ENCODE results near the gene PTGS1.
"Not testable (repeated sequence)": the region's sequence is repeated elsewhere in the genome, so short reads cannot be mapped to it uniquely, and the experiment has no call there.

The PTGS1 gene

DNA sequence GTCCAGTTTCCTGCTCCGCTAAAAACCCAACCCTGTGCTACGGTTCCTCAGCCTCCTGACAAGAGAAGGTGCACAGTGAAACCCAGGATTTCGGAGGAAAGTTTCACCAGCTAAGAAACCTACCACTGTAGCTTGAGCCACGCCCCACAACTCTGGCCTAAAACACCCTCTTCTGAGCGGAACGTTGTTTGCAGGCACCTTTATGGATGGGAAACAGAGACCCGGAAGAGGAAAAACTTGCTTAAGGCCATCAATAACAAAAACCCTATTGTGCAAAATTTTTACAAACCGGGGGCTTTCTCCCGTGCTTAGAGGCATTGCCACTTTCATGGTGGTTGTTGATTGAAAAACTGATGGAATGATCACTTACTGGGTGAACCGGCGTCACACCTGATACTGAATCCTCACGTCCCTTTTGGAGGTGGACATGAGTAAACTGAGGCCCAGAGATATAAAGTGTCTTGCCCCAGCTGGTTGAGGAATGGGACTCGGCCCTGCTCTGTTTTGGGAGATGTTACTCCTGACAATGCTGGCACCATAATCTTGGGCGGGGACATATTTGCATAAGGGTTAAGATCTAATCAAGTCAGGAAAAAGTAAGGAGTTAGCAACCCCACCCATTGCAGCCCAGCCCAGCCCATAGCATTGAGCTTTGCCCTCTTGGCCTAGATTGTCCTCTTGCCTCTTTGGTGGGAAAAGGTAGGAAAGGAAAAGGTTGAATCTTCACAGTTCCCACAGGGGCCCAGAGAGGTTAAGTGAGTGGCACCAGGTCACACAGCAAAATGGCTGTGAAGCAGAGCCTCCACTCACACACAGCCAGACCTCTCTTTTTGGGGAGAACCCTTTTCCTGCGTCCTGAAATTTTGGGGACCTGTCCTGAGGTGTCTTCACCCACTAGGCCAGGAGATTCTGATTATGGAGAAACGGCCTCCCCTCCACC lies 23.2 kb upstream of the PTGS1 start:
- DNase-seq: no peak

DNA sequence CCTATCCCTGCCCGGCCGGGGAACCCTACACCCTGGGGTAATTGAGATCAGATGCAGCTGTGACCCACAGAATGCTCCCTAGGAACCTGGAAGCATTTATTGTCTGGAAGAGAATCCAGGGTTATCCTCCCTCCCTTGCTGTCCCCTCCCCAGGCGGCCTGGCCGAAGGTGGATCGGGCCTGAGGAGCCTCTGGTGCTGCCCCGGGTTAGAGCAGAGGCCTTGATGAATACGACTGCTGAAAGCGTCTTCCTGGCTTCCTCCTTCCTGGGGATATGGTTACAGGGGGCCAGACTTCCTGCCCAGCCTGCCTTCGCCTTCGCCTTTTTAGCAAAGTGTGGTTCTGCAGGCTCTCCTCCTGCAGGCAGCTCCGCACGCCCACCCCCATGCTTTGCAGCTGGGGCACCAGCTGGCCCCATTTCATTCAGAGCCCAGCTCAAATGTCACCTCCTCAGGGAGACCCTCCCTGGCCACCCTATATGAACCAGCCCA lies 22.5 kb upstream of the PTGS1 start:
- DNase-seq: no peak

DNA sequence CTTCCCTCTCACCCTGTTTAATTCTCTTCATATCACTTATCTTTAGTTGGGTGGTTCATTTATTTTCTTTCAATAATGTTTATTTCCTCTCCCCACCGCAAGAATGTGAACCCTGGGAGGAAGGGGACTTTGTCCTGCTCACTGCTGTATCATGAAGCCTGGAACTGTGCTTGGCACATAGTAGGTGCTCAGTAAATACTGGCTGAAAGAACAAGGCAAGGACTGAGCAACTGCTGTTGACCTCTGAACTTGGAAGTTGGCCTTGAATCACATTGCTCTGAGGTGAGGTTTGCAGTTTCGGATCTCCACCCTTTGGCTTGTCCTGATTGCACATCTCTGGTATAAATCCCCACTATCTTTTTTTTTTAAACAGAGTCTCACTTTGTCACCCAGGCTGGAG lies 22.0 kb upstream of the PTGS1 start:
- DNase-seq: no peak

DNA sequence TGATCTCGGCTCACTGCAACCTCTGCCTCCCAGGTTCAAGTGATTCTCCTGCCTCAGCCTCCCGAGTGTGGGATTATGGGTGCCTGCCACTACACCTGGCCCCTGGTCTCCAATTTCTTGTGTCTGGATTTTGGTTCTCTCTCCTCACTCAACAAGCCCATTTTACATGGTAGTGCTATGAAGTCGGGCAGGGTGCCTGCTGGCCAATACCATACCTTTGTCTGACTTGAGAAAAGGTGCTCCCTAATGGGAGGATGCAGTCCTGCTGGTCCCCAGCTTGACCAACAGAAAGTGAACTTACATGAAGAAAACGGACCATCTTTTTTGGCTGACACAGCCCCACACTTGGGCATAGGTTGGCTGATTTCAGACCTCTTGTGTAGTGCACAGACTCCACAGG lies 21.6 kb upstream of the PTGS1 start:
- DNase-seq: no peak

DNA sequence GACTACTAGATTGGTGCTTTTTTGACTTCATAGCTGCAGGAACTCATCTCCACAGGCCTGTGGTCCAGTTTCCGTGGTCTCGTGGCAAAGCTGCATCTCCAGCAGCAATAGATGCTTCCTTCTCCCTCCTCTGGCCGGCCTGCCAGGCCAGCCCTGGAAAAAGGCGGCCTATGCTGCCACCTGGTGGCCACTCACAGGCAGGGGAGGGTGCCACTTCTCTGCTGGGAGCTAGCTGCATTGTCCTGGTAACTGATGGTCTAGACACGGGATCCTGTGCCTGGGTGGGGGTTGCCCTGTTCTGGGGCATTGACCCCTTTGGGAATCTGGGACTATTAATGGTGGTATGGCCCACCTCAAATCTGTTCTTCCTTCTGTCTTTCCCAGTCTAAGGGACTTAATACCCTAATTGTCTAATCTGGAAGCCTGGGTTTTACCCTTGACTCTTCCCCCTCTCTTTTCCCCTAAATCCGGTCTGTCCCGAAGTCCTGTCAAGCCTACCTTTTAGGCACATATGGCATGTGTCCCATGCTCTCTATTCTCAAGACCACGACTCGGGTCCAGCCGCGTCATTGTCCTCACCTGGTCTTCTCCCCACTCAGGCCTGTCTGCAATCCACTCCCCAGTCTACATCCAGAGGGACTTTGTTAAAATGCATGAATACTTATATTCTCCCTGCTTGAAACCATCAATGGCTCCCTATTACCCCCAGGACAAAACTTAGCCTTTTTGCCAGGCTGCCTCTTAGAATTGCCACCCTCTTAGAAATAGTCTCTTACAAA lies 20.1 kb upstream of the PTGS1 start:
- DNase-seq: peak; percentile 31

DNA sequence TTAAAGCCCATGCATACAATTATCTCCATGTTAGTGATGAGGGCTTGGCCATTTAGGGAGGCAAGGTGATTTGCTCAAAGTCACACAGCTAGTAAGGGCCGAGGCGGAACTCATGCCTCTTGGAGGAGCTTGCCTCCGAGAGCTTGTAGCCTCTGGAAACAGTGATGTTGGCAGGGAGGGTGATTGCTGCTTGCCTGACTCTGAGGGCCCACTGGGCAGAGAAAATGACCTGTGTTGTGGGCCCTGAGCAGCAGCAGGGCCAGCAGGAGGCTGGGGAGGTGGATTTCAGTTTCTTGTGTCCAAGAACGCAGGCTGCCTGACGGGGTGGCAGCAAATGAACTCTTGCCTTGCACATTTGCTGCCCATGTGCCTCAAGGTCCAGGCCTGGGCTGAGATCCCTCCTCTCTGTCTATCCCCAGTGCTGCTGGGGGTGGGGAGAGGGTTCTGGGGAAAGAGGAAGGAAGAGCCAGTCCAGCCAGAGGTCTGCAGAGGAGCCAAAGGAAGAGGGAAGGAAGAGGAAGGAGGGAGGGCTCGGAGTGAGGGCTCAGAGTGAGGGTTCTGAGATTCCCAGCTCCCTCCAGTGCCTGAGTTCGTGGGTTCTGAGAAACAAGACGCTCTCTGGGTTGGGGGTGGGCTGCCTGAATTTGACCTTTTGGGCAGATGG lies 16.2 kb upstream of the PTGS1 start:
- no peak for DNase-seq

DNA sequence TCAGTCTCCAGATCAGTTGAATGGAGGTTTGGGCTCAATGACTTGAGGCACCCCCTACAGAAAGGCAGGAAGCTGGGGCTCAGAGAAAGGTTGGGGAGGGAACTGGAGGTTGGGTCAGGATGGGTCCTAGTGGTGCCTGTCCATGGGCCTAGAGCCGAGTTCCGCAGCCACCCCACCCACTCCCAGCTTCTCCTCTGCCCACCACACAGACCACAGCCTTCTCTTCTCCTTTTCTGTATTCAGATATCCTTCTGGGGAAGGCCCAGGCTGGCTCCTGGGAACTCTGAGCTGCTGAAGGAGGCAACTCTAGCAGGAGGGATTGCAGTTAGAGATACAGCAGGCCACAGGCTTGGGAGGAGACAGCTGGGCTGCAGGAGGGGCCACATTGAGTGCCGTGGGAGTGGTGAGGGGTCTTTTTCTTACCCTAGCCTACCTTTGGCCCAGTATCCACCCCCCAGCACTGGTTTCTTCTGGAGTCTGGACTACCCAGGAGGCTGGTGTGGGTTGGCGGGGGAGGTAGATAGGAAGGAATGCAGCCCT lies 15.4 kb upstream of the PTGS1 start:
- DNase-seq: no peak

DNA sequence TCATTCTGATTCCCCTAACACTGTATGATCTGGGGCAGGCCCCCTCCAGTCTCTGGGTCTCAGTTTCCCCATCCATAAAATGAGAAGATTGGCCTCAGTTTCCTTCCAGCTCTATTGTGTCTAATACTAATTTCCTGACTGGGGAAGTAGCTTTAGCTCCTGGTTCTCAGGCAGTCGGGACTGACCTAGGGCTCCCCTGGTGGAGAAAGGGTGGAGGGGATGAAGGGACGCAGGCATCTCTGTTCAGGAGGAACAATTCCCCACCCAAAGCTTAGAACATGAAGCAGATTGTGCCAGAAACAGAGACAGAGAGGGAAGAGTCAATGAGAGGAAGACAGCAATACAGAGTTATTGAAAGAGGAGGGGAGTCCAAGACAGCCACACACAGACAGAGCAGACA lies 14.2 kb upstream of the PTGS1 start:
- DNase-seq: no peak

DNA sequence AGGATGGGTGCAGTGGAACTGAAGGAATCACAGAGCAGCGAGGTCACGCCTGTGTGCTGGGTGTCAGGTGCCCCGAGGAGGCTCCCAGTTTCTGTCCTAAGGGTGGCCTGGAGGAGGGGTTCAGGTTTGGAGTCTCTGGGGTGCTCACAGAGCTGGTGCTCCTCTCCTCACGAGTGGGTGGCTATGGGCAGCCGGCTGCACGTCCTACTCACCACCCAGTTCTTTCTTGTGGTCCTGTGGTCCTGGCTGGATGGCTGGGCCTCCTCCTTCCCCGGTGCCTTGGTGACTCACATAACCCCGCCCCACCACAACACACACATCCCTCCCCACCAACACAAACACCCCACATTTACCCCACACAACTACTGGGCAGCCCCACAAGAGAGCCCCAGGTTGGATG lies 9.9 kb upstream of the PTGS1 start:
- no peak for DNase-seq

DNA sequence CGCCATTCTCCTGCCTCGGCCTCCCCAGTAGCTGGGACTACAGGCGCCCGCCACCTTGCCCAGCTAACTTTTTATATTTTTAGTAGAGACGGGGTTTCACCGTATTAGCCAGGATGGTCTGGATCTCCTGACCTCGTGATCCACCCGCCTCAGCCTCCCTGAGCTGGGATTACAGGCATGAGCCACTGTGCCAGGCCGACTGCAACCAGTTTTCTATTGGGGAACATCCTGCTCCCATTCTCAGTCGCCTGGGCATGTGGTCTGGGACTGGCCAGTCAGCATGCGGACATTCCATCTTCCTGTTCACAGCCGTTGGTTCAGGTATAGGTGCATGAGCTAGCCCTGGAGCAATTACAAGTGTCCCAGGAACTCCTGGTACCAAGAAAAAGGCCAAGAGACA lies 7.7 kb upstream of the PTGS1 start:
- not testable (repeated sequence) for DNase-seq

DNA sequence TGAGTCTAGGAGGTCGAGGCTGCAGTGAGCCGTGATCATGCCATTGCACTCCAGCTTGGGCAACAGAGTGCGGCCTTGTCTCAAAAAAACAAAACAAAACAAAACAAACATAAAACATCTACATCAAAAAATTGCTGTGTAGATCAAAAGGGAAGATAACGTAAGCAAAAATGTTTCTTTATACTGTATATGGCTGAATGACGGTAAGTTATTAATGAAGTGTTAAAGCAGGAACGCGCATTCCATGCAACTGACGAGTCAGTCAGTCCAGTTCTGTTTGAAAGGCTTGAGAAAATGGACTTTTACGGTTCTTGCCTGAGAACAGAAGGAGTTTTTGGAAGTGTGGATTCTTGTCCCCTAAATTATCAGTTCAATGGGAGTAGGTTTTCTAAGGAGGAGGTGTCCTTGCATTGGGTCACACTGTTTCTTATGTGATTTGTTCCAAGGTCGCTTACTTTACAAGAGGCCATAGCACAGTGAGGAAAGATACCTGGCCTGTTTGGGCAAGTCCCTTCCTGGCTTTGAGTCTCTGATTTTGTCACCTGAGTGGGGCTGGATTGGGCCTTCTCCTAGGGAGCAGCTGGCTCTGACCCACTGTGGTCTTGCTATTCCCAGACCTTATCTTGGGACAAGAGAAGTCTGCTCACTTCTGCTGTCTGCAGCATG lies 6.6 kb upstream of the PTGS1 start:
- DNase-seq: no peak

DNA sequence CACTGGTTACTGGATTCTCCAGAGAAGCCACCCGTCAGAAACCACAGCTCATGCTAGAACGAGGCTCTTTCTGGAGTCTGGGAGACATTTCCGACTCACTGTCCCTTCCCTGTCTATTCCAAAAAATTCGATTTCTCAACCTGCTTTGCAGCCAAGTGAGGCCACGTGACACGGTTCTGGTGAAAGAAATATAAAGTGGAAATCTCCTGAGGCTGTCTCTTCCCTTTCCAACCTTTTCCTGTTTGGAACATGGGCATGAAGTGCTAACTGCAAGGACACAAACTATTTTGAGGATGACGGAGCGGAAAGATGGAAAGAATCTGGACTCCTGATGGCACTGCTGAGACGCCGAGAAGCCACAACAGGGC lies 6.1 kb upstream of the PTGS1 start:
- DNase-seq: no peak

DNA sequence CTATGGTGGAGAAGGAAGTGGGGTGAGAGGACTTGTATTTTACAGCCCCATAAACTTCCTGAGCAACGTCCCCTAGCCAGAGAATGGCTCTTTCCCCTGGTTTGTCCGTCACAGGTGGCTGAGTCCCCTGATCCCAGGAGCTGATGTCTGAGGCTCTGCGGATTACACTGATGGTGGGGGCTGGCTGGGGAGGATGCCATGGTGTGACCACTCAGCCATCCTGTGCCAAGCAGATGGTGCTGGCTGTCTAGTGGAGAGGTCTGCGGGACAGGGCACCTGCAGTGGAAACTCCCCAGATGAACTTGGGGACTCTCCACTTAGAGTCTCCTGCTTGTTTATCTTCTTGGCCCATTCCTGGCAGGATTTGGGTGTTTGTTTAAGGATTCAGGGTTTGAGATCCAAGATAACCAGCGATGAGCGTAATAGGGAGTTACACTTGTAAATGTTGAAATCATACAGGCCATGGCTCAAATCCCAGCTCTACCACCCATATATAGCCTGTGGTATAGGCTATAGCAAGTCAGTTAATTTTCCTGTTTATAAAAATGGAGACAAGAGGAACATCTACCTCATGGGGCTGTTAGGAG lies 4.7 kb upstream of the PTGS1 start:
- DNase-seq: no peak

DNA sequence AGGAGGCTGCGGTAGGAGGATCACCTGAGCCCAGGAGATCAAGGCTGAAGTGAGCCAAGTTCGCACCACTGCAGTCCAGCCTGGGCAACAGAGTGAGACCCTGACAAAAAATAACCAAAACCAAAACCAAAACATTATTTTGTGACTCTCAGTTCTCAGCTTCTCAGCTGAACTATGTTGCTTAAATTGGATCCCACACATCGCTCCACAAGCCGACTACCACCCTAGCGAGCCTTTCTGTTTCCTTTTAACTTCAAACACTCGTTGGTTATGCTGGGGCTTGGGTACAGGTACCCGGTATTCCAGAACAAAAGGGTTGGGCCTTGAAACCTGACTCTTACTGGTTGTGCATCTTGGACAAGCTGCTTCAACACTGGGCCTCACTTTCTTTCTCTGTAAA lies 3.8 kb upstream of the PTGS1 start:
- DNase-seq: no peak

DNA sequence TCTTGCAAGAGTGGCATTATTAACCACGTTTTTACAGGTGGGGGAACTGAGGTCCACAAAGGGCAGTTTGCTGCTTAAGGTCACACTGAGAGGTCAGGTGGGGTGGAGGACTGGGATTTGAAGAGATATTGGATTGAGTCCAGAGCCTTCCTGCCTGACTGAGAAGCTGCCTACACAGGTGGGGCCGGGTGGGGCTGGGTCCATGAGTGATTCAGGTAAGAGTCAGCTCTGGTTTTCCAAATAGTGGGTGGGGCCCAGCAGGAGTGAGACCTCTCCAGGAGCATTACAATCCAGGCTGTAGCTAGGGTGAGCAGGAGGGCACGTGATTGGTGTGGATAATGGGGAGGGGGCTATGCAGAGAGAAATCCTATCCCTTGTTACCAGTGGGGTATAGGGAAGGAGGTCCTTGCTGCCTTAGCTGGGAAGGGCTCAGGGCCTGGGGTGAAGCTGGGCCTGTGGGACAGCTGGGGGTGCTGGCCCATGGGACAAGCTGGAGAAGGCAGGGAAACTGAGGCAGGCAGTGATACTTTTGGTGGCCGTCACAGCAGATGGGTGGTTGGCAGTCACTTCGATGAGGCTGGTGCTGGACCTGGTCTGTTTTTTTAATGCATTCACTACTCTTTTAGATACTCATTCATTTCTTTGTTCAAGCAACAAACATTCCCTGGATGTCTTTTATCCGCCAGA lies 2.9 kb upstream of the PTGS1 start:
- no peak for DNase-seq

DNA sequence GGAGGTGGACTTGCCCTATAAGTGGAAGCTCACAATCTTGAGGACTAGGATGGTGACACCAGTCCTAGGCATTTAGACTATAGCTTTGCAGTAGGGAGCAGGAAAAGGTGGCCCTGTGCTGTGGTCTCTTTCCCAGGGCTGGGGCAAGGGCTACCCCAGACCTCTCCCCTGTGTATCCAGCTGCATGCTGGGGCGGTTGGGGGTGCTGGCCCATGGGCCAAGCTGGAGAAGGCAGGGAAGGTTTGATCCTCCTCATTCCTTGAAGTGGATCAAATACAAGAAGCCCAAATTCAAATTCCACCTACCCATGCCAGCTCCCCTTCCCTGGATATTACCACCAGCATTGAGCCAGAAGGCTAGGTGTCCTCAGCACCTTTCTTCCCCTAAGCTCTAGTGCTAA lies 2.2 kb upstream of the PTGS1 start:
- no peak for DNase-seq

DNA sequence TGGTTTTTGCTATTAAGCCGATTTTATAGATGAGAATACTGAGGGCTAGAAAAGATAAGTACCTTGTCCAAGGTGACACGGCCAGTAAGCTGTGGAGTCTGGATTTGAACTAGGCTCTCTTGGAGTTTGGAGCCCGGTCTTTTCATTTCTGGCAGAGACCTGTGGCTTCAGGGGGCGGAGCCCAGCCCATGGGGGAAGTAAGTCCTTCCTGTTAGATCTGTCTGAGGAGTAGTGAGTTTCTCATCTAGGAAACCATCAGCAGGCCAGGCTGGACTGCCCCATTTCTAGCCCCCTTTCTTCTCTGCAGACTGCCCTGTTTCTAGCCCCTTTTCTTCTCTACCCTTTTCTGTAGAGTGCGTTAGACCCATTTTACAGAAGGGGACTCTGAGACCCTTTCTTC lies 521 bp upstream of the PTGS1 start:
- DNase-seq: no peak

DNA sequence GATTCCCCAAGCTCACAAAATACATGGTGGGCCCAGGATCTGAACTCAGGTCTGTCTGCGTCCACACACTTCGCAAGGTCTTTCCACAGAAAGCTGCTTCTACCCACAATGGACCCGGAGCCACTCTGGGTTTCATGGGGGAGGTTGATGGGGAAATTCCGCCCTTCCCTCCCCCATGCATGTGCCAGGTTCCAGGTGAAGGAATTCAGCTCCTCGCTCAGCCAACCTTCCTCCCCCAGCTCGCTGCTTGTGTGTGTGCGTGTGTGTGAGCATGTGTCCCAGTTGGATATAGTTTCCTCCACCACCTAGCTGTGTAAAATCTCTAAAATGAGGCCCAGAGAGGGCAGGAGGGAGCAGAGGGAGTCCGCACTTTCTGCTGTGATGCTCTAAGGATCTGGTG lies 1.0 kb downstream of the PTGS1 start:
- no peak for DNase-seq

DNA sequence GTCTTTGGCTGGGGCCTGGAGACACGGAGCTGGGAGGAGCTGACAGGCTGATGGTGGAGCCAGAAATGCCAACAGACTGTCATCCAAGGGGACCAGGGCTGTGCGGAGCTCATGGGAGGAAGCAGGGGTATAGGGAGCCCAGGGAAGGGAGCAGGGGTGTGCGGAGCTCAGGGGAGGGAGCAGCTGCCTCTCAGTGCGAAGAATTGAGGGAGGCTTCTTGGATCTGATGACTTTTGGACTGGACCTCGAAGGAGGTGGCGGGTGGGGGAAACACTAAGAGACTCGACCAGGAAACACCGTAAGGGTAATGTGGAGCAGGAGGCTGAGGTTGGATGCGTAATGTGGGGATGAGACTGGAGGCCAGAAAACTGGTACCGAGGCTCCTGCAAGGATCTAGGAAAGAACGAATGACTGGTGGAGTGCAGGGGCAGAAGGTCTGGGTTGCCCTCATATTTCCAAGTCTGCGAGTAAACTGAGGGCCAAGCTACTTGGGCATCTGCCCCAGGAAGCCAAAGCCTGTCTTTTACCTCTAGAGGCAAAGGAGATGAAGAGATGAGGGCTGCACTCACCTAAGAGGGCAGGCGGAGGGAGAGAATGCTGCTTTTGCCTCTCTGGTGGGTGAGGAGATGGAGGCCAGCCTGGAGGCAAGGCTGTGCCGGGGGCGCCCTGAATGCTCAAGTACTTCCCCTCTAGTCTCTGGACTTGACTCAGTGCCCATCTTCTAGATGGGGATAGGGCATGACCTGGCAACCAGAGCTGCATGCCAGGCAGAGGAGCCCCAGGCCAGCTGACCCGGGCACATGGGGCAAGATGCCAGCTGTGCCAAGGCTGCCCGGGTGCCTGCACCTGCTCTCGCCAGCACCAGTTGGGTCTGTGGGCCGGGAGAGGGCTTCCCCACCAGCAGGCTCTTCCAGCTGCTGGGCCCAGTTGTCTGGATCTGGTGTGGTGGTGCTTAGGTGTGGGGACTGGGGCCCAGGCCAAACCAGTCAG lies 2.3 kb downstream of the PTGS1 start:
- no peak for DNase-seq

DNA sequence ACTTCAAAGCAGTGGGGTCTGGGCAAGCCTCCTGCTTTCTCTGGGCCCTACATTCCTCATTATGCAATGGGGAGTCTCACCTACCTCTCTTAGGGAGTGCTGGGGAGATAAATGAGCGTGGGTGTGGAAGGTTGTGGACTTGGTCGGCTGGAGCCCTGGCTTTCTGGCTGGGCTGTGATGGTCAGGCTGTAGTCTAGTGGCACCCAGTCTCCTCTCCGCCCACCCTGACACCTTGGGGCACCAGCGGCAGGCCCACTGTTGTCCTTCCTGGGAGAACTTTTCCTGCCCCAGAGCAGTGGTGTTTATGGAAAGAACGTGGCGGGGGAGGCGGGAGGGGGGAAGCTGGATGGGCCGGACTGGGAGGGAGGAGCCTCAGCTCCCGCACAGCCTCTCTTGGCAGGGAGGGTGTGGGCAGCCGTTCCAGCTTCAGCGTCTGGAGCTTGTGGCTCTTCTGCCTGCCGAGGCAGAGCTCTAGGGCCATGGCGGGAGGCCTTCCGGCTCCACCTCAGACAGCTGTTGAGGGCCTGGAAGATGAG lies 4.1 kb downstream of the PTGS1 start:
- no peak for DNase-seq

All from NCI-H2029 treated with DMSO at 0.1 percent for 48 hours (cell line).